HepG2 (cell line): Measurements from ENCODE around the gene HYDIN.
"Not testable (repeated sequence)": the region's sequence is repeated elsewhere in the genome, so short reads cannot be mapped to it uniquely, and the experiment has no call there.

ENCODE experiments used
- JUN ChIP-seq: sonication (generic); formaldehyde crosslinking; IDR thresholded peaks from 2 replicates; pipeline ENCODE4 v1.4.0; 2020; ENCODE audit warnings: mild to moderate bottlenecking, missing genetic modification reagents
- MATR3 ChIP-seq: sonication (generic); formaldehyde crosslinking; IDR thresholded peaks from 2 replicates; pipeline ENCODE4 v1.4.0; 2020; ENCODE audit warnings: missing genetic modification reagents
- POLR2A ChIP-seq, 2 experiments: IDR thresholded peaks; 2 replicates each; pipeline ENCODE4 v1.6.1; 2011; ENCODE audit warnings: low read depth in 2 of 2, low read length in 2 of 2, mild to moderate bottlenecking in 1 of 2, moderate library complexity in 1 of 2; ENCODE audit not compliant: insufficient read depth in 1 of 2
- POLR2AphosphoS5 ChIP-seq: IDR thresholded peaks from 2 replicates; pipeline ENCODE4 v1.6.1; 2012; ENCODE audit warnings: low read depth, low read length
- RBM39 ChIP-seq: fragments of 200-400 bp; formaldehyde crosslinking; IDR thresholded peaks from one replicate; pipeline ENCODE4 v1.6.1; 2018; ENCODE audit warnings: antibody characterized with exemption, mild to moderate bottlenecking, low read depth, low read length; ENCODE audit not compliant: poor library complexity, severe bottlenecking
- SMAD3 ChIP-seq: sonication (generic); formaldehyde crosslinking; IDR thresholded peaks from 2 replicates; pipeline ENCODE4 v1.4.0; 2020; ENCODE audit warnings: missing genetic modification reagents
- ZNF124 ChIP-seq: sonication (generic); formaldehyde crosslinking; IDR thresholded peaks from 2 replicates; pipeline ENCODE4 v1.4.0; 2020; ENCODE audit warnings: missing genetic modification reagents

- not testable (repeated sequence) for TF ChIP-seq SMAD3 (CRISPR knock-in tag); POLR2AphosphoS5; ZNF124 (CRISPR knock-in tag); MATR3; RBM39; JUN; POLR2A (IDR thresholded peaks at IDR 0.05; ENCODE audit: insufficient read depth in 1 of 2, low read depth in 2 of 2, low read length in 2 of 2)
Measured at GRCh38 chr16:70954922-70955321, 275.6 kb downstream of the HYDIN start.
